Measurements from ENCODE around the gene CYP2D6.

Gene CYP2D6

DNA sequence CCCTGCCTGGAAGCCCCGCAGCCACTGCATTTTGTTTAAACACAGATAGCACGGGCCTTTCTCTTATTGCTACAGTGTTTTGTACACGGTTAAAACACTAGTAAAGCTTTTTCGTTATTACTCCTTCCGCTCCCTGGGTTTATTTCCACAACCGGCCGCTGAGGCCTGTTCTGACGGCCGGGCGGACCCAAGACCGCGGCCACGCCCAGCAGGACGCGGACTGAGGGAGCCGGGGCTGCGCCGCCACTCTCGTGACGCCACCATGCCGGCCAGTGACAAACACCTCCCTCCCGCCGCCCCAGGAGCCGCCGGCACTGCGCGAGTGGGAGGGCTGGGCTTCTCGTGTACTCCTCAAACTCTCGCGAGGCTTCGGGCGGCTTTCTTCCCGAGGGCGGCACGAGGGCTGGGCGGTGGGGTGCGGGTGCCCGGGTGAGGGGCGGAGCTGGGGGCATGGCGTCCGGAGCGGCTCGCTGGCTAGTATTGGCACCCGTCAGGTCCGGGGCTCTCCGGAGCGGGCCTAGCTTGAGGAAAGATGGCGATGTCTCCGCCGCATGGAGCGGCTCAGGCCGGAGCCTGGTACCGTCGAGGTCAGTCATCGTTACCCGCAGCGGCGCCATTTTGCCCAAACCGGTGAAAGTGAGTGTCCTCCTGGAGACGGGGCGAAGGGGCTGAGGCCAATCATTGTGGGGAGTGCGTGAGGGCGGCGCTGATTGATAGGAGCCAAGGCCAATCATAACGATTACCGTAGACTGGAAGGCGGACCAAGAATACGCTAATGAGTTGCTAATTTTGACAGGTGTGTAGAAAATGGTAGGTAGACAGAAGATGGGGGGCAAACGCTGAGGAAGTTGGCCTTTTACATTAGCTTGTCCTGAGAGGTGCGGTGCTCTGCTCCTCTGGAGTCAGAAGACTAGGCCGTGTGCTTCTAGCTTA is 51.0 kb downstream of the CYP2D6 start, which contains the start of gene SMDT1:
SMDT1 (plus strand) TSS at position 382 of the 933 bp plus-strand sequence; CDS start at position 451, 69 bp downstream.
- DNase-seq = peak; percentile 98

DNA sequence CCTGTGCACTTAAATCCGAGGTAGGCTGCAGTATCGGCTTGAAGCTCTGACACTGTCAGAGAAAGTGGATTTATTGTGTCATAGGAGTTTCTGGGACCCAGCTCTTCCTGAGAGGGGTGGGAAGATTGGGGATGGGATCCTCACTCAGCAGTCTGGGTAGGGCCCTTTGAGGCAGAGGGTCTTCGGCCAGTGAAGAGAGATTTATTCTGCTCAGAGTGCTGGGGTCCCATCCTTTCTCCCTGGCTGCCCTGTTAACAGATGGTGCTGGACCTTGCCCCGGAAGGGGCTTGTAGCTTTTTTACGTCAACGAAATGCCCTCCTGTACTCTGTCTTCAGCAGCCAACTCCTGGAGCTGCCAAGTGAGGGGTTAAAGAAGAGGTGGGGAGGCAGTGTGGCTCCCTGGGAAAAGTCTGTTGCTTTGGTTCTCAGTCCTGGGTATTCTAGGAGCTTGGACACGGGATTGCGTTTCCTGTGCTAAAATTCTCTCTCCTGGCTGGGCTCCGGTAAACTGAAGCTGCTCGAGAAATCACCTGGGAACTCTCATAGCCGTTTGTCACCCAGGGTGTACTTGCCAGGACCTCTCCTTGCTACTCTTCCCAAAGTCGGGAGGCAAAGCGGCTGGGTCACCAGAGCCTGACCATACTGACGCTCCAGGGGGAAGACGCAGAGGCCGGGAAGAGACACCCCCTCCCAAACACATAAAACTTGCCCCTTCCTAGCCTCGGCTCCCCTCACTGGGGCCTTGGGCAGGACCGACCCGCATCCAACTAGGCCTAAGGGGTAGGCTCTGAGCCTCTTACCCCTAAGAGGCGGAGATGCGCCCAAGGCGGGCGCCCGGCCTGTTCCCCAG is 51.9 kb downstream of the CYP2D6 start:
- DNase-seq = no peak

DNA sequence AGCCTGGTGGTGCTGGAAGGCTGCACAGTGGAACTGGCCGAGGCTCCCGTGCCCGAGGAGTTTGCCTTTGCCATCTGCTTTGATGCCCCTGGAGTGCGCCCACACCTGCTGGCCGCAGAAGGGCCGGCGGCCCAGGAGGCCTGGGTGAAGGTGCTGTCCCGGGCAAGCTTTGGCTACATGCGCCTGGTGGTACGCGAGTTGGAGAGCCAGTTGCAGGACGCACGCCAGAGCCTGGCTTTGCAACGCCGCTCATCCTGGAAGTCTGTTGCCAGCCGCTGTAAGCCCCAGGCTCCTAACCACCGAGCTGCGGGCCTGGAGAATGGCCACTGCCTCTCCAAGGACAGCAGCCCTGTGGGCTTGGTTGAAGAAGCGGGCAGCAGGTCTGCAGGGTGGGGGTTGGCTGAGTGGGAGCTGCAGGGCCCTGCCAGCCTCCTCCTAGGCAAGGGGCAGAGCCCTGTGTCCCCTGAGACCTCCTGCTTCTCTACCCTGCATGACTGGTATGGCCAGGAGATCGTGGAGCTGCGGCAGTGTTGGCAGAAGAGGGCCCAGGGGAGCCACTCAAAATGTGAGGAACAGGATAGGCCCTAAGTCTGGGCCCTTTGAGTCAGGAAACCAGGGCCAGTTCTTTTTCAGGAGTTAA is 53.0 kb downstream of the CYP2D6 start:
- no peak for DNase-seq

DNA sequence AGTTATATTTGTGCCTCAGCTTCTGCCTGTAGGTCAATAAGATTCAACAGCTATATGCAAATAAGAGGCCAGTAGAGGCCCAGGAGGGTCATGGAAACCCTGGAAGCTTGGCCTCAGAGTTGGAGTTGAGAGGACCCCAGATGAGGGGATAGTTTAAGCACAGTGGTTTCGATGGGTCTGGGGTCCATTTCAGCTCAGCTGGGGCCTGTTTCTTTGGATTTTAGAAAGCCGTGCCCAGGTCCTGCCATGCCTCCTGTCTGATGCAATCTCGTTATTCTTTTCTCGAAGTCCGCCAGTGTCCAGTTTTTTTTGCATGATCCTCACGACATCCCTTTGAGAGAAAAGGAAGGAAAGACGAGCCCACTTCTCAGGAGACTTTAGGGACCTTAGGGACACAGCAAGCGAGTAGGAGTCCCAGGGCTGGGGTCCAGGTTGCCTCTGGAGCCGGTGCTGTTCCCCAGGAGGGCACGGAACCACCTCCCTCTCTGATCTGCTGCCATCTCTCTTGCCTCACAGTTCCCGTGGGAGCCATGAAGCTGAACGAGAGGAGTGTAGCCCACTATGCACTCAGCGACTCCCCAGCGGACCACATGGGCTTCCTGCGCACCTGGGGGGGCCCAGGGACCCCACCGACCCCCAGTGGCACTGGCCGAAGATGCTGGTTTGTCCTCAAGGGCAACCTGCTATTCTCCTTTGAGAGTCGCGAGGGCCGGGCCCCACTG is 53.7 kb downstream of the CYP2D6 start:
- no peak for DNase-seq
